Pancreas (tissue), 10 donors: ENCODE data around the gene RELCH. TPM values are rescaled to one million over a fixed set of nuclear protein-coding genes. Genes with fewer than 3 reads are reported as not detected.

Source experiments
- ATAC-seq, 4 donors: fragments of 200-7000 bp; cut with Tn5 transposase; one replicate each; pipeline versions ENCODE4 v1.8.0 to v1.9.1; 2020; ENCODE audit warnings: mild to moderate bottlenecking in 4 of 4, moderate library complexity in 4 of 4
- DNase-seq, 6 donors: peaks; one replicate each; pipeline ENCODE4 v3.0.0-alpha.2; 2020
- FAIRE-seq: peaks from 2 replicates; lab custom pipeline; 2012; peaks lifted over from hg19 to GRCh38; lab: Jason Lieb, UNC
- H3K27ac ChIP-seq, 4 donors: fragments of 200-600 bp; sonication (generic); 1 replicate in 3 of 4; 2 replicates in 1 of 4; pipeline versions ENCODE4 v1.5.0 to v1.8.0; 2020
- H3K27me3 ChIP-seq, 4 donors: fragments of 200-600 bp; one replicate each; pipeline ENCODE4 v1.8.0; 2021
- H3K36me3 ChIP-seq, 3 donors: fragments of 200-600 bp; sonication (generic) in 1 of 3; one replicate each; pipeline versions ENCODE4 v1.5.0 to v1.8.0; 2020 to 2021
- H3K4me1 ChIP-seq, 3 donors: fragments of 200-600 bp; one replicate each; pipeline ENCODE4 v1.8.0; 2021
- H3K4me3 ChIP-seq, 4 donors: fragments of 200-600 bp; sonication (generic) in 2 of 4; one replicate each; pipeline versions ENCODE4 v1.5.0 to v1.8.0; 2020 to 2021
- H3K9me3 ChIP-seq, 4 donors: fragments of 200-600 bp; one replicate each; pipeline ENCODE4 v1.8.0; 2021
- CTCF ChIP-seq, 4 donors: fragments of 200-600 bp; sonication (generic) in 3 of 4; IDR thresholded peaks; one replicate each; pipeline versions ENCODE4 v1.5.0 to v1.8.0; 2021; ENCODE audit warnings: antibody characterized with exemption in 4 of 4
- WGBS, 2 donors: extraction: QIAGEN DNeasy Blood & Tissue Kit; methylation state at CpG; one replicate each; pipeline ENCODE4 v1.1.7; 2013; 5-methylcytosine and 5-hydroxymethylcytosine counted together
- intact Hi-C, 3 donors: fragments of 100-400 bp; cut with DNase I; formaldehyde crosslinking; loops; one replicate each; pipeline versions ENCODE4 v1.11.1 to v1.14.2; 2022
- polyA plus RNA-seq, 2 donors: library from polyadenylated mRNA; stranded (reverse); fragments of 200-250 nt; gene quantifications; one replicate each; pipeline ENCODE4 v1.2.3, GENCODE V29; 2013
- total RNA-seq, 6 donors: library from RNA; stranded (reverse); fragmentation: NEBNext Ultra II Directional in 4 of 6; extraction: Animal tissue kit (Norgen Biotek cat#: 25700) in 4 of 6; gene quantifications; one replicate each; pipeline versions ENCODE4 v1.2.1 to v1.2.4, GENCODE V29; 2021 to 2023
- donor health status: healthy with polysubstance abuse.
- donor health status: DM: no; HTN: no; CAD: no; lungs with moderate emphysema.
- donor health status: DM: no; HTN: no; CAD: no.
- donor health status: control.
- donor health status: control.
- donor health status: Bipolar disorder and iron deficiency.
- donor health status: DM: yes; HTN: yes; CAD: no.
- donor health status: DM: no; HTN: no; CAD: no.
- donor health status: DM: no; HTN: no; CAD: no.
- donor health status: DM: yes; HTN: yes; CAD: no.

The RELCH gene
- total and polyA plus RNA-seq, 8 donors, result 8.1 to 18.2 (median 12.6) TPM

- H3K27ac ChIP-seq, result no peak overlapping the region
- FAIRE-seq, result no peak
- intact Hi-C loops, result no loop called here
These were observed 134.1 kb downstream of the RELCH start for GRCh38 chr18:62321201-62321600.

GRCh38 chr18:62323483-62324180, 136.6 kb downstream of the RELCH start:
- Histone ChIP-seq H3K9me3 (no peaks in the 10 kb centered on the region), H3K4me3 (no peak overlapping the region)
- no peak for FAIRE-seq

More at GRCh38 chr18:62321201-62321600, 134.1 kb downstream of the RELCH start:
- Histone ChIP-seq H3K4me1 (peaks cover 0 to 4% (median 0%) of the 10 kb centered on the region in 3 donors), H3K36me3 (no peaks in the 10 kb centered on the region), H3K4me3 (no peak overlapping the region), H3K9me3 (no peaks in the 10 kb centered on the region), H3K27me3 (no peaks in the 10 kb centered on the region)
- TF ChIP-seq CTCF (IDR thresholded peaks at IDR 0.05), result no peak
- DNase-seq (no peak), ATAC-seq (no peak)
- 46% methylated on average over 3 of the region's 3 CpGs for WGBS, 2 donors

GRCh38 chr18:62324181-62324828, 137.2 kb downstream of the RELCH start:
- no peak overlapping the region for H3K27ac ChIP-seq
- DNase-seq (peak in 1 of 6 donors; percentile 22), ATAC-seq (peak in 2 of 4 donors; percentile 5 to 6), FAIRE-seq (no peak)
- WGBS, 2 donors, result 46 to 52% methylated on average over 12 of the region's 12 CpGs
- H3K4me1 ChIP-seq, result peaks cover 0 to 21% (median 0%) of the 10 kb centered on the region in 3 donors
- peaks cover 0 to 7% (median 0%) of the 10 kb centered on the region in 4 donors for H3K27me3 ChIP-seq
- intact Hi-C loops, result no loop called here
- peak overlapping the region in 3 of 4 donors; percentile 5 to 43 (median 41) for H3K4me3 ChIP-seq
- no peaks in the 10 kb centered on the region for H3K36me3 ChIP-seq
- no peak for TF ChIP-seq CTCF (IDR thresholded peaks at IDR 0.05)
- no peaks in the 10 kb centered on the region for H3K9me3 ChIP-seq

More at GRCh38 chr18:62323483-62324180, 136.6 kb downstream of the RELCH start:
- Histone ChIP-seq H3K4me1 (peaks cover 0 to 19% (median 0%) of the 10 kb centered on the region in 3 donors), H3K27ac (no peak overlapping the region), H3K36me3 (no peaks in the 10 kb centered on the region), H3K27me3 (peaks cover 0 to 3% (median 0%) of the 10 kb centered on the region in 4 donors)
- intact Hi-C loops, result no loop called here
- WGBS, 2 donors, result 23 to 27% methylated on average over 6 of the region's 6 CpGs
- DNase-seq, result no peak
- ATAC-seq, result no peak
- no peak for TF ChIP-seq CTCF (IDR thresholded peaks at IDR 0.05)

GRCh38 chr18:62324917-62325805, 138.1 kb downstream of the RELCH start, which contains the start of gene TNFRSF11A:
Gene TNFRSF11A (plus strand): TSS chr18:62325310. CDS start chr18:62325353, 43 bp downstream.
- Histone ChIP-seq H3K9me3 (no peaks in the 10 kb centered on the region), H3K4me3 (peak within 1 kb of the TSS; percentile 26 to 43 (median 37)), H3K36me3 (no peaks in the 10 kb centered on the region), H3K27ac (no peak within 1 kb of the TSS), H3K4me1 (peaks cover 0 to 26% (median 0%) of the 10 kb centered on the region in 3 donors), H3K27me3 (peaks cover 0 to 7% (median 0%) of the 10 kb centered on the region in 4 donors)
- FAIRE-seq, result no peak
- ATAC-seq, result peak; percentile 83 to 89 (median 88)
- peak in 2 of 4 donors; percentile 29 to 35 for TF ChIP-seq CTCF (IDR thresholded peaks at IDR 0.05)
- 0 to 1% methylated on average over 62 to 99 of the region's 99 CpGs for WGBS, 2 donors
- intact Hi-C loops, result no loop called here
- peak; percentile 39 to 90 (median 71) for DNase-seq
